ENCODE measurements around the gene DLG1. TPM values are rescaled to one million over a fixed set of nuclear protein-coding genes. Genes with fewer than 3 reads are reported as not detected.

The DLG1 gene
- total and polyA plus RNA-seq, 2 experiments from 2014 or later = 27.6 to 98.0 TPM

DNA sequence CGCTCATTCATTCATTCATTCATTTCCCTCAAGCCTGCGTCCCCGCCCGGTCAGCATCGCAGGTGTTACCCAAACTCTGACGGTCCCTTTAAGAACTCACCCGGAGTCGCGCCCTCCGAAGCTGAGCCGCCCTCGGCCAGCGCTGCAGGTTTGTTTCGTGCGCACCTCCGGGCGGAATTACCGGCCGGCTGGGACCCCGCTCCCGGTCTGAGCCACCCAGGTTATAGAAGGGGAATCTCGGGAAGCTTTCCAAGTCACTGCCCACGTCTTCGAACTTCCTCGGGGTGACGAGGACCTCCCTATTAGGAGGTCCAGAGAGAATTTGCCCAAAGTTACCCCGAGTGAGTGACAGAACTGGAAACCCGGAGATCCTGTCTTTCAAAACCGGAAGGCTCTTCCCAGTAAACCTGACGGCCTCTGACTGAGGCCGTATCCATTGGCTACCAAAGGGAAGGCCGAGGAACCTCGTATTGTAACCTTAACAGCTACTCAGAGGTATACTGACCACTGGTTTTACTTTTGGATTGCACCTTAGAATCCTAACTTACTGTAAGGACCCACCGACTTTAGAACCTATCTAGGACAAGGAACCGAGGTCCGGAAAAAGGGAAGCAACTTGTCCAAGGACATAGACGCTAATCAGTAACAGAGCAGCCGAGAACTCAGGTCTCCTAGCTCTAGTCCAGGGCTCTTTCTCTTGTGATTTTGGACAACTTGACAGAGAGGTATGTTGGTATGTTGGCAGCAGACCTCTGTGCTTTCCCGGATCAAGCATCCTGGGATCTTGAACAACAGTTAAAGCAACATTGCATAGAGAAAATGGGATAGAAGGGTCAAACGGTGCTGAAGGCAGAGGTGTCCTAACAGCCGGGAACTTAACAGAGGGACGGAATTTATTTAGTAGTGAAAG, 788 bp upstream of the DLG1 start (continued):
- TF ChIP-seq, protein P1, sequence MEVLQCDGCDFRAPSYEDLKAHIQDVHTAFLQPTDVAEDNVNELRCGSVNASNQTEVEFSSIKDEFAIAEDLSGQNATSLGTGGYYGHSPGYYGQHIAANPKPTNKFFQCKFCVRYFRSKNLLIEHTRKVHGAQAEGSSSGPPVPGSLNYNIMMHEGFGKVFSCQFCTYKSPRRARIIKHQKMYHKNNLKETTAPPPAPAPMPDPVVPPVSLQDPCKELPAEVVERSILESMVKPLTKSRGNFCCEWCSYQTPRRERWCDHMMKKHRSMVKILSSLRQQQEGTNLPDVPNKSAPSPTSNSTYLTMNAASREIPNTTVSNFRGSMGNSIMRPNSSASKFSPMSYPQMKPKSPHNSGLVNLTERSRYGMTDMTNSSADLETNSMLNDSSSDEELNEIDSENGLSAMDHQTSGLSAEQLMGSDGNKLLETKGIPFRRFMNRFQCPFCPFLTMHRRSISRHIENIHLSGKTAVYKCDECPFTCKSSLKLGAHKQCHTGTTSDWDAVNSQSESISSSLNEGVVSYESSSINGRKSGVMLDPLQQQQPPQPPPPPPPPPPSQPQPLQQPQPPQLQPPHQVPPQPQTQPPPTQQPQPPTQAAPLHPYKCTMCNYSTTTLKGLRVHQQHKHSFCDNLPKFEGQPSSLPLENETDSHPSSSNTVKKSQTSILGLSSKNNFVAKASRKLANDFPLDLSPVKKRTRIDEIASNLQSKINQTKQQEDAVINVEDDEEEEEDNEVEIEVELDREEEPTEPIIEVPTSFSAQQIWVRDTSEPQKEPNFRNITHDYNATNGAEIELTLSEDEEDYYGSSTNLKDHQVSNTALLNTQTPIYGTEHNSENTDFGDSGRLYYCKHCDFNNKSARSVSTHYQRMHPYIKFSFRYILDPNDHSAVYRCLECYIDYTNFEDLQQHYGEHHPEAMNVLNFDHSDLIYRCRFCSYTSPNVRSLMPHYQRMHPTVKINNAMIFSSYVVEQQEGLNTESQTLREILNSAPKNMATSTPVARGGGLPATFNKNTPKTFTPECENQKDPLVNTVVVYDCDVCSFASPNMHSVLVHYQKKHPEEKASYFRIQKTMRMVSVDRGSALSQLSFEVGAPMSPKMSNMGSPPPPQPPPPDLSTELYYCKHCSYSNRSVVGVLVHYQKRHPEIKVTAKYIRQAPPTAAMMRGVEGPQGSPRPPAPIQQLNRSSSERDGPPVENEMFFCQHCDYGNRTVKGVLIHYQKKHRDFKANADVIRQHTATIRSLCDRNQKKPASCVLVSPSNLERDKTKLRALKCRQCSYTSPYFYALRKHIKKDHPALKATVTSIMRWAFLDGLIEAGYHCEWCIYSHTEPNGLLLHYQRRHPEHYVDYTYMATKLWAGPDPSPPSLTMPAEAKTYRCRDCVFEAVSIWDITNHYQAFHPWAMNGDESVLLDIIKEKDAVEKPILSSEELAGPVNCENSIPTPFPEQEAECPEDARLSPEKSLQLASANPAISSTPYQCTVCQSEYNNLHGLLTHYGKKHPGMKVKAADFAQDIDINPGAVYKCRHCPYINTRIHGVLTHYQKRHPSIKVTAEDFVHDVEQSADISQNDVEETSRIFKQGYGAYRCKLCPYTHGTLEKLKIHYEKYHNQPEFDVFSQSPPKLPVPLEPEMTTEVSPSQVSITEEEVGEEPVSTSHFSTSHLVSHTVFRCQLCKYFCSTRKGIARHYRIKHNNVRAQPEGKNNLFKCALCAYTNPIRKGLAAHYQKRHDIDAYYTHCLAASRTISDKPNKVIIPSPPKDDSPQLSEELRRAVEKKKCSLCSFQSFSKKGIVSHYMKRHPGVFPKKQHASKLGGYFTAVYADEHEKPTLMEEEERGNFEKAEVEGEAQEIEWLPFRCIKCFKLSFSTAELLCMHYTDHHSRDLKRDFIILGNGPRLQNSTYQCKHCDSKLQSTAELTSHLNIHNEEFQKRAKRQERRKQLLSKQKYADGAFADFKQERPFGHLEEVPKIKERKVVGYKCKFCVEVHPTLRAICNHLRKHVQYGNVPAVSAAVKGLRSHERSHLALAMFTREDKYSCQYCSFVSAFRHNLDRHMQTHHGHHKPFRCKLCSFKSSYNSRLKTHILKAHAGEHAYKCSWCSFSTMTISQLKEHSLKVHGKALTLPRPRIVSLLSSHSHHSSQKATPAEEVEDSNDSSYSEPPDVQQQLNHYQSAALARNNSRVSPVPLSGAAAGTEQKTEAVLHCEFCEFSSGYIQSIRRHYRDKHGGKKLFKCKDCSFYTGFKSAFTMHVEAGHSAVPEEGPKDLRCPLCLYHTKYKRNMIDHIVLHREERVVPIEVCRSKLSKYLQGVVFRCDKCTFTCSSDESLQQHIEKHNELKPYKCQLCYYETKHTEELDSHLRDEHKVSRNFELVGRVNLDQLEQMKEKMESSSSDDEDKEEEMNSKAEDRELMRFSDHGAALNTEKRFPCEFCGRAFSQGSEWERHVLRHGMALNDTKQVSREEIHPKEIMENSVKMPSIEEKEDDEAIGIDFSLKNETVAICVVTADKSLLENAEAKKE (CRISPR knock-in tag; IDR thresholded peaks at IDR 0.05) = no peak
- no peak for TF ChIP-seq JUNB (IDR thresholded peaks at IDR 0.05; ENCODE audit: unreplicated experiment)

DNA sequence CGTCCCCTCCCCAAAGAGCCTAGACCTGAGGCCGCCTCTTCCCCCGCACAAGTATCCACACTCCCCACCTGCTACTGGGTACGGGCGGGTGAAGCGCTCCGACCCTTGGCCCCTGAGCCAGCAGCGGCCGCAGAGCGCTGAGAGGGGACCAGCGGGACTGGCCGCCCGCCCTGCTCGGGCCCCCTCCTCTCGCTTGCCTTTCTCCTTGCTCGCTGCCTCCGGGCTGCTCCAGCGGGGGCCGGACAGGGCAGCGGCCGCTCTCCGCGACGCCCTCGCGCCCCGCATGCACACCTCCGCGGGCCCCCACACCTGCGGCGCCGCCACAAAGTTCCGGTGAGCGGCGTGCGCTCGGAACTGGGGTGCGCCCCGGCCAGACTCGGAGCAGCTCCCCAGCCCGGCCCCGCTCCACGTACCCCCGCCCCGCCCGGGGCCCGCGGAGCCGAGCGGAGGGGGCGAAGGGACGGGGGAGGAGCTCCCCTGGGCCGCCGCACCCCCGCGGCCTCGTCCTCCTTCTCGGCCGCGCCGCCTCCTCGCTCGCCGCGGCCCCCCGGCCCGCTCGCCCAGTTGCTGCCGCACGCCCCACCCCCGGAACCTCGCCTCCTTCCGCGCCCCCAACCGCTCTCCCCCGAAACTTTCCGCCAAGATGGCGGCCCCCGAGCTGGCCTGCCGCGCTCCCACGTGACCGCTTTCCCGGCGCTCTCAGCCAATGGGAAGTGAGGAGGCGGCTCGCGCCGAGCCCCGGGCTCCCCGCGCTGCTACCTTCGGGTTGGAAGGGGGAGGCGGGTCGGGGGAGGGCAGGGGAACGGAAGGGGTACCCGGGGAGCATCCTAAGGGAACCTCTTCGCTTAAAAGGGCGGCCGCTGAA, 704 bp downstream of the DLG1 start:
- Mint-ChIP-seq H3K9me3 (no peaks in the 10 kb centered on the region), H3K4me1 (peaks cover 13% of the 10 kb centered on the region), H3K27ac (peak overlapping the region; percentile 83), H3K4me3 (peak overlapping the region; percentile 96), H3K36me3 (ENCODE audit: low read depth) (peaks cover 18% of the 10 kb centered on the region; the same call in 2 of the 3 replicates), H3K27me3 (ENCODE audit: insufficient read depth, low read depth, poor library complexity) (peaks cover 8% of the 10 kb centered on the region)
- peak; percentile 95 for DNase-seq (ENCODE audit: low spot score)
- peaks cover 13% of the 10 kb centered on the region; the same call in 1 of the 2 replicates for H4K20me1 ChIP-seq (replicated peaks; ENCODE audit: insufficient read depth)
- no peaks in the 10 kb centered on the region for H3K9me2 ChIP-seq (ENCODE audit: insufficient read depth)
- peak overlapping the region; percentile 99 for H3K4me2 ChIP-seq
- peak overlapping the region; percentile 94 for H3K4me3 ChIP-seq
- H3K4me1 ChIP-seq (ENCODE audit: insufficient read depth) = peaks cover 14% of the 10 kb centered on the region
- no peaks in the 10 kb centered on the region; the same call in 1 of the 2 replicates for H3F3A ChIP-seq (replicated peaks; ENCODE audit: low read depth)
- 0 out of 2 replicates have a peak, but pooled peaks cover 8% of the 10 kb centered on the region for H3K27me3 ChIP-seq (ENCODE audit: insufficient read depth)
- H3K79me2 ChIP-seq (replicated peaks; ENCODE audit: insufficient read depth) = peaks cover 46% of the 10 kb centered on the region
- peak overlapping the region; percentile 92 for H2AFZ ChIP-seq
- H3K27ac ChIP-seq (ENCODE audit: low read depth) = peak overlapping the region; percentile 92
- peak; percentile 75 for ATAC-seq
- H3K36me3 ChIP-seq (ENCODE audit: insufficient read depth) = peaks cover 16% of the 10 kb centered on the region; the same call in 1 of the 2 replicates
- no peak for TF ChIP-seq EZH2phosphoT487 (IDR thresholded peaks at IDR 0.05; ENCODE audit: unreplicated experiment)
- TF ChIP-seq CREB1 (CRISPR knock-in tag; IDR thresholded peaks at IDR 0.05; ENCODE audit: low read depth) = no peak
- TF ChIP-seq, protein P1 (CRISPR knock-in tag; IDR thresholded peaks at IDR 0.05) = no peak
